HG03439 (cell line): Measurements from ENCODE around the gene SAXO1.
"Not testable (repeated sequence)": the region's sequence is repeated elsewhere in the genome, so short reads cannot be mapped to it uniquely, and the experiment has no call there.

Experiments
- ATAC-seq: cut with Tn5 transposase; IDR thresholded peaks from one replicate; pipeline ENCODE4 v1.9.1; 2021; ENCODE audit warnings: mild to moderate bottlenecking, moderate library complexity; ENCODE audit not compliant: unreplicated experiment

Gene SAXO1, protein sequence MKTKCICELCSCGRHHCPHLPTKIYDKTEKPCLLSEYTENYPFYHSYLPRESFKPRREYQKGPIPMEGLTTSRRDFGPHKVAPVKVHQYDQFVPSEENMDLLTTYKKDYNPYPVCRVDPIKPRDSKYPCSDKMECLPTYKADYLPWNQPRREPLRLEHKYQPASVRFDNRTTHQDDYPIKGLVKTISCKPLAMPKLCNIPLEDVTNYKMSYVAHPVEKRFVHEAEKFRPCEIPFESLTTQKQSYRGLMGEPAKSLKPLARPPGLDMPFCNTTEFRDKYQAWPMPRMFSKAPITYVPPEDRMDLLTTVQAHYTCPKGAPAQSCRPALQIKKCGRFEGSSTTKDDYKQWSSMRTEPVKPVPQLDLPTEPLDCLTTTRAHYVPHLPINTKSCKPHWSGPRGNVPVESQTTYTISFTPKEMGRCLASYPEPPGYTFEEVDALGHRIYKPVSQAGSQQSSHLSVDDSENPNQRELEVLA

DNA sequence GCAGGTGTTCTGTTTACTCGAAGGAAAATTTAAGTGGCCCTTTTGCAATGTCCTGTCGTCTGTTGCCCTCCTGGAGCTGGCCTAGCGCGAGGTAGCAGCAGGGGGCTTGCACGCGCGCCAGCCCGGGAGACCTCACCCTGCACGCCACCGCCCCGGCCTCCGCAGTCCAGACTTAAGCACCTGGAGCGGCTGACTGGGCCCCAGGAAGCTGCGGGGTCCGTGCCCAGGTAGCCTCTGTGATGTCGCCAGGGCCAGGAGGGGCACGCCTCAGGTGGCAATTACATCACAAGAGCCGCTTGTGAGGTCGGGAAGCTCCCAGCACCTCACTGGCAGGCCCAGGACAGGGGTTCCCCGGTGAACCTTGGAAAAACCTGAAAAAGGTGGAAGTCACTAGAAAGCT lies at the start of gene SAXO1:
TSS of gene SAXO1 (minus strand) at position 195 of the 400 bp plus-strand sequence. CDS start 301 bp downstream, outside the sequence.
- ATAC-seq, result no peak

DNA sequence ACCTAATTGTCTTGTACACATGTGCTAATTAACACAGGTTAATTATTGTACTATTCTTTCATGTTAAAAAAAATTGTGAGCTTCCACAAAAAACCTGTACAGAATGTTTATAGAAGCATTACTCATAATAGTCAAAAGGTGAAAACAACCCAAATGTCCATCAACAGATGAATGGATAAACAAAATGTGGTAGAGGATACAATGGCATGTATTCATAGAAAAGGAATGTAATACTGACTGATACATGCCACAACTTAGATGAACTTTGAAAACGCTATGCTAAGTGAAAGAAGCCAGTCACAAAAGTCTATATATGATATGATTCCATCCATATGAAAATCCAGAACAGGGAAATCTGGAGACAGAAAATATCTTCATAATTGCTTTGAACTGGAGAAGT lies 41.8 kb upstream of the SAXO1 start:
- no peak for ATAC-seq

DNA sequence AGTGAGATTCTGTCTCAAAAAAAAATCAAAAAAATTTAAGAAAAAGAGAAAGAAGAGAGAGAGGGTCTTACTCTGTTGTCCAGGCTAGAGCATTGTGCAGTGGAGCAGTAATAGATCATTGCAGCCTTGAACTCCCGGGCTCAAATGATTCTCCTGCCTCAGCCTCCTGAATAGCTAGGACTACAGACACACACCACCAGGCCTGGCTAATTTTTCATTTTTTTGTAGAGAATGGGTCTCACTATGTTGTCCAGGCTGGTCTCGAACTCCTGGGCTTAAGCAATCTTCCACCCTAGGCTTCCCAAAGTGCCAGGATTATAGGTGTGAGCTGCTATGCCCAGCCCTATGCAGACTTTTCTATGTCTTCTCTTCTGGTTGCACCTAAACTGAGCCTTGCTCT lies 41.2 kb upstream of the SAXO1 start:
- ATAC-seq, result no peak

DNA sequence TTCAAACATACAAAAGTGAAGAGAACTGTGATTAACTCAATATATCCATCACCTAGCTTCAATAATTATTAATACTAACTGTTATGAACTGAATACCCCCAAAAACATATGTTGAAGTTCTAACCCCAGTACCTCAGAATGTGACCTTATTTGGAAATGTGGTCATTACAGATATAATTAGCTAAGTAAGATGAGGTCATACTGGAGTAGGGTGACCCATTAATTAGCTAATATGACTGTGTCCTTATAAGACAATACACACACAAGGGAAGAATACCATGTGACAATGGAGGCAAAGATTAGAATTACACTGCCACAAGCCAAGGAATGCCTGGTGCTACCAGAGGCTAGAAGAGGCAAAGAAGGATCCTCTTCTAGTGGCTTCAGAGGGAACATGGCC lies 24.0 kb upstream of the SAXO1 start:
- ATAC-seq, result no peak

DNA sequence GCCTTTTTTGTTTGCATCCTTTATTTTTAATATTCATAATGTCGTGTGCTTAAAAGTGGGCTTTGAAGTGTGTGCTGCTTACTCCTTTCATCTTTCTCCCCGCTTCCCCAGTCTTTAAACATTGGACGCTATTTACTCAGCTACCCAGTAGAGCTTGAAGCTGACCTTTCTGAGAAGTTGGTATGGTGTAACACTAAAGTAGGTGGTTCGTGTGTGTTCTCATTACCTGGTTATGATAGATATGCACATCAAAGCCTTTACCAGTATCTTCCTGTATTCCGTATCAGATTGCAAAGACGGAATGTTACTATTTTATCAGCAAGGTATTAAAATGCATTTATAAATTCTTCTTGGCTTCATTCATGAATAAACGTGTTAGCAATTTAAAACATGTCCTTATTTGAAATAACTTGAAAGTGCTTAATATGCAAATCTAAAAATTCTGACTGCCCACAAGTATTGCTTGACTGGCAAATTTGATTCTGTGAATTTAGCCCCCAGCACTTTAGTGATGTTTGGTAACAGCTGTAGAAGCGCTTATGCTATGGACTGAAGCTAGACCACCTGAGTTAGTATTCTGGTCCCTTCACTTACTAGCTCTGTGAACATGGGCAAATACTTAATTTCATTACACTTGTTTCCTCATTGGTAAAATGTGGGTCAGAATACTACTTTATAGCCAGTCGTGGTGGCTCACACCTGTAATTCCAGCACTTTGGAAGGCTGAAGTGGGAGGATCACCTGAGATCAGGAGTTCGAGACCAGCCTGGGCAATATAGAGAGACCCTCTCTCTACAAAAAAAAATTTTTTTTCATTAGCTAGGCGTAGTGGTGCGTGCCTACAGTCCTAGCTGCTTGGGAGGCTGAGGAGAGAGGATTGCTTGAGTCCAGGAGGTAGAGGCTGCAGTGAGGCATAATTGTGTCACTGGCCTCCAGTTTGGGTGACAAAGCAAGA lies 17.9 kb upstream of the SAXO1 start:
- no peak for ATAC-seq

DNA sequence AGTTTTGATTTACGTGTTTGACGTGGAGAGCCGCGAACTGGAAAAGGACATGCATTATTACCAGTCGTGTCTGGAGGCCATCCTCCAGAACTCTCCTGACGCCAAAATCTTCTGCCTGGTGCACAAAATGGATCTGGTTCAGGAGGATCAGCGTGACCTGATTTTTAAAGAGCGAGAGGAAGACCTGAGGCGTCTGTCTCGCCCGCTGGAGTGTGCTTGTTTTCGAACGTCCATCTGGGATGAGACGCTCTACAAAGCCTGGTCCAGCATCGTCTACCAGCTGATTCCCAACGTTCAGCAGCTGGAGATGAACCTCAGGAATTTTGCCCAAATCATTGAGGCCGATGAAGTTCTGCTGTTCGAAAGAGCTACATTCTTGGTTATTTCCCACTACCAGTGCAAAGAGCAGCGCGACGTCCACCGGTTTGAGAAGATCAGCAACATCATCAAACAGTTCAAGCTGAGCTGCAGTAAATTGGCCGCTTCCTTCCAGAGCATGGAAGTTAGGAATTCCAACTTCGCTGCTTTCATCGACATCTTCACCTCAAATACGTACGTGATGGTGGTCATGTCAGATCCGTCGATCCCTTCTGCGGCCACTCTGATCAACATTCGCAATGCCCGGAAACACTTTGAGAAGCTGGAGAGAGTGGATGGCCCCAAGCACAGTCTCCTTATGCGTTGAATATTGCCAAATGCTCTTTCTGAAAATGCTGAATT lies 17.1 kb upstream of the SAXO1 start:
- ATAC-seq, result no peak

DNA sequence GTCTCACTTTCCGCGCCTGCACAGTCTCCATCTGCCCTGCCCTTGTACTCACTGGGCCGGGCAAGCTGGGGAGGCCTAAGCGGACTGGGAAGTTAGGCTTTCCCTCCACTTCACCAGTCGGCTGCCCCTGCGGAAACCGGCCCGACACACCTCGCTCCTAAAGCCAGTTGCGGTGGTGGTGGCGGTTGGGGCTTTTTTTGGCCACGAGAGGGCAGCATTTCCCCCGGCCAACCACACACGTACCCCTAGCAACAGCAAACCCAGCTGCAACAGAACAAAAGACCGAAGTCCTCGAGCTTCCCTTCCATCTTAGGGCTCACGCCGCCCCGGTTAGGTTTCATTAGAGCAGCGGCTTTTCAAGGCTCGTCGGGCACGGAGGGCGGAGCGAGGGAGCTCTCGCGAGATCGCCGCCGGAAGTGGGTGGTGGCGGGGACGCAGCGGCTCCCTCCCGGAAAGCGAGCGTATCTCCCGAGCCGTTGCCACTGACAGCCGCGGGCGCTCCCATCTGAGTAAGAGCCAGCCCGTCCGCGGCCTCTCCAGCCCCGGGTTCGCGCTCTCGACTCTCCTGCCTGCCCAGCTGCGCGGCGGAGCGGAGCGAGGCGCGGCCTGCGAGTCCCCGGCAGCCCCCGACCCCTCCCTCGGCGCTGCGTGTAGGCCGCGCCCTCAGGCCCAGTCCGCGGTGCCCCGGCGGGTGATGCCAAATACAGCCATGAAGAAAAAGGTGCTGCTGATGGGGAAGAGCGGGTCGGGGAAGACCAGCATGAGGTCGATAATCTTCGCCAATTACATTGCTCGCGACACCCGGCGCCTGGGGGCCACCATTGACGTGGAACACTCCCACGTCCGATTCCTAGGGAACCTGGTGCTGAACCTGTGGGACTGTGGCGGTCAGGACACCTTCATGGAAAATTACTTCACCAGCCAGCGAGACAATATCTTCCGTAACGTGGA lies 16.2 kb upstream of the SAXO1 start, which contains the start of gene RRAGA:
TSS of gene RRAGA (plus strand) at position 462 of the 951 bp plus-strand sequence. CDS start at position 695, 233 bp downstream.
- peak; percentile 92 for ATAC-seq

DNA sequence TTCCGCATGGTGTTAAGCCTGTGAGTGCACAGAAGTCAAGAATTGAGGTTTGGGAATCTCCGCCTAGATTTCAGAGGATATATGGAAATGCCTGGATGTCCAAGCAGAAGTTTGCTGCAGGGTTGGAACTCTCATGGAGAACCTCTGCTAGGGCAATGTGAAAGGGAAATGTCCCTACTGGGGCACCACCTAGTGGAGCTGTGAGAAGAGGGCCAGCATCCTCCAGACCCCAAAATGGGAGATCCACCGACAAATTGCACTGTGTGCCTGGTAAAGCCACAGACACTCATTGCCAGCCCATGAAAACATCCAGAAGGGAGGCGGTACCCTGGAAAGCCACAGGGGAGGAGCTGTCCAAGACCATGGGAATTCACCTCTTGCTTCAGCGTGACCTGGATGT lies 3.6 kb upstream of the SAXO1 start:
- no peak for ATAC-seq

DNA sequence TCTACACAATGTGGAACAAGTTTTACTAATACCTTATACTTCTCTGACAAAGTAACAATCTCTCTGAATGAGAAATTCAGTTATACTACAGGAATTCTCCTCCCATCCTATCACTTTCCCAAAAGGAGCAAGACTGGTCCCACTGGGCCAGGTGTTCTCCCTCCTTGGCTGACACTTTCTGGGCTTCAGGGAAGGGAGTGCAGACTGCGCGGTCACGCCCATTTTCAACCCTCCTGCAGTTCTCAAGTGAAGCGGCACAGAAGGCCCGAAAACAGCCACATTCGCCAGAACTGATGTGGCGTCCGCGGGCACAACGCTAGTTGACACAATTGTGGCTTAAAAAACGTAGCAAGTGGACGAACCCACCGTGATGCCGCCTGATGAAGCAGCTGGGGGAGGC lies 603 bp downstream of the SAXO1 start:
- no peak for ATAC-seq

DNA sequence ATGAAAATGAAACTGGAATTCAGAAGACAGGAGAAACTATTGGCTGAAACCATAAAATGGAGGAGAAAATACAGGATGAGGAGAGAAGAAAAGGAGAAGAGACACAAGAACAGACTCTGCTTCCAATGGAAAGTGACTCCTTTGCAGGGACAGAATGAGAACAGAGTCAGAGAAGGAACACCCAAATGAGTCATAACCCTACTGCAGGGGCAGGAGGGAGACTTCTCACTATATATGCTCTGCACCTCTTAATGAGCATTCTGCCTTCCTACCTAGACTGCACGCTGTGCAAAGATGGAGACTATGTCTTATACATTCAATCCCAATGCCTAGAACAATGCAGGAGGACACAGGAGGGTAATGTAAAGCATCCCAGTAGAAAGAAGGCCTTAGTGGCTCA lies 2.1 kb downstream of the SAXO1 start:
- ATAC-seq, result no peak

DNA sequence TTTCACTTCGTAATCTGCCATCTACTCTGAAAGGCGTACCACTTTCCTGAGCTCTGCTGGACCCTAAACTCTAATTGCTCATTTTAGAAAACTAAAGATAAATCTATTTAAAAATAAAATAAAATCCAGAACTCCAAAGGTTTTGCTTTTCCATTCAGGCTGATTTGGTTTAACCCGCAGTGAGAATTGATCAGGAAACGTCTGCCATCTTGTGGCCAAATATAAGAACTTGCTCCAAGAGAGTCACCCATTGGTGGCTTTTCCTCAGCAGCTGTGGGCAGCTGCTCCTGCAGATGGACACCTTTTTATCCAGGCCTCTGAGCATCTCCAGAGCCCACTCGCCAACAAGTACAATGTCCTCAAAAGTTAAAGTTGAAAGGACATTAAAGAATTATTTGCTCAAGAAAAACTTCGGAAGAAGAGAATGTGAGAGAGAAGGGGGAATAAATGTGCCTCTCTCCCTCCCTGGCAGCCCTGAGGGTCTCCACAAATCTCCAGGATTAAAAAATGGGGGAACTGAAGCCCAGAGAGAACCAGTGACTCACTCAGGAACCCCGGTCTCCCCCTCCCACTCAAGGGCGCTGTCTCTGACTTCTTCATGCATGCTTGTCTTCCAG lies 4.1 kb downstream of the SAXO1 start:
- no peak for ATAC-seq

DNA sequence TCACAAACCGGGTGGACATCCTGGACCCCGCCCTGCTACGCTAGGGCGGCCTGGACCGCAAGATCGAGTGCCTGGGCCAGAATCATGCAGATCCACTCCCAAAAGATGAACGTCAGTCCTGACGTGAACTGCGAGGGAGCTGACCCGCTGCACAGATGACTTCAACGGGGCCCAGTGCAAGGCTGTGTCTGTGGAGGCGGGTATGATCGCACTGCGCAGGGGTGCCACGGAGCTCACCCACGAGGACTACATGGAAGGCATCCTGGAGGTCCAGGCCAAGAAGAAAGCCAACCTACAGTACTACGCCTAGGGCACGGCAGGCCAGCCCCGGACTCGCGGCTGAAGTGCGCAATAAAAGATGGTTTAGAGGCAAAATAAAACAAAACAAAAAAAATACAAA lies 5.2 kb downstream of the SAXO1 start:
- ATAC-seq, result no peak

DNA sequence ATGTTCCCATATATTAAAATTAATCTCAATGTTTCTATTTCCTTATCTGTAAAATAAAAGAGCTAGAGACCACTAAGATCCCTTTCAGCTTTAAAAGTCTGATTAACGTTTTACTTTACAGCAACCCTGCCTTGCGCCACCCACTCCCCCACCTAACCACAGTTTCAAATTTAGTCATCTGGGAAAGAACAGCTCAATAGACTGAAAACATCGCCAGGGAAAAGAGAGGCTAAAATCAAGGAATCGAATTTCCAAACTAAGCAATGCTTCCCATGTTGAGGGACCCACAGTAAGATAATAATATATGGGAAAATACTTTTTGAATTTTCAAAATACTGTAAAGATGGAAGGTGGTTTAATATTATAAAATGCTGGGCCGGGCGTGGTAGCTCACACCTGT lies 6.6 kb downstream of the SAXO1 start:
- no peak for ATAC-seq

DNA sequence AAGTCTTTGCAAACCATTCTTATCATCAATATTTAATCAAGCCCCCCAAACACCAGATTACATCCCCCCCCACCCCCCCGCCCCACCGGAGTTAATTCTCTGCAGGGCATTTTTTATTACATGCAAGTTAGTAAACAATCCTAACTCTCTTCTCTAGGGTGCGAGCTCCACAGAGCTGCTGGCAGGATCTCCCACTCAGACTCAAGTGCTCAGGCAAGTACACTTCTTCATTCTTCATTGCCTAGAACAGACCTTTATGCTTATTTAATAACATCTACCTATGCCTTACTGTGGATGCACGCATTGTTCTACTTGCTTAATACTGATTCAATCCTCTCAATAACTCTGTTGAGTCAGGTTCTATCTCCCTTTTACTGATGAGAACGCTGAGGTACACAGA lies 9.9 kb downstream of the SAXO1 start:
- ATAC-seq, result no peak

DNA sequence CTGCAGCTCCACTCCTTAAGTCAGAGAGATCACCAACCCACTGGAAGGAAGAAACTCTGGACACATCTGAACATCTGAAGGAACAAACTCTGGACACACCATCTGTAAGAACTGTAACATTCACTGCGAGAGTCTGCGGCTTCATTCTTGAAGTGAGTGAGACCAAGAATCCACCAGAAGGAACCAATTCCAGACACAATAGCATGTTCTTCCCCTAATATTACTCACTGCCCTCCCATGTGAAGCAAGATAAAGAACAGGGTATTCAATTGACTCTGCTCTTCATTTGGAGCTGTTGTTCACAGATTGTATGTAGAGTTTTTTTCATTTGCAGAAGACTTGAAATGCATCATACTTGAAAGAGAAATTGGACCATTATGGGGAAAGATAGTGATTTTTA lies 10.8 kb downstream of the SAXO1 start:
- no peak for ATAC-seq

DNA sequence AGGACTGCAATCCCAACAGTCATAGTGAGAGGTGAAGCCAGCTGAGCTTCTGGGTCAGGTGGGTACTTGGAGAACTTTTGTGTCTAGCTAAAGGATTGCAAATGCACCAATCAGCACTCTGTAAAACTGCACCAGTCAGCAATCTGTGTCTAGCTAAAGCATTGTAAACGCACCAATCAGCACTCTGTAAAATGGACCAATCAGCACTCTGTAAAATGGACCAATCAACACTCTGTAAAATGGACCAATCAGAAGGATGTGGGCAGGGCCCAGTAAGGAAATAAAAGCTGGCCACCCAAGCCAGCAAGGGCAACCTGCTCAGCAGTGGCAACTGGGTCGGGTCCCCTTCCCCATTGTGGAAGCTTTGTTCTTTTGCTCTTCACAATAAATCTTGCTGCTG lies 11.4 kb downstream of the SAXO1 start:
- ATAC-seq, result not testable (repeated sequence)

DNA sequence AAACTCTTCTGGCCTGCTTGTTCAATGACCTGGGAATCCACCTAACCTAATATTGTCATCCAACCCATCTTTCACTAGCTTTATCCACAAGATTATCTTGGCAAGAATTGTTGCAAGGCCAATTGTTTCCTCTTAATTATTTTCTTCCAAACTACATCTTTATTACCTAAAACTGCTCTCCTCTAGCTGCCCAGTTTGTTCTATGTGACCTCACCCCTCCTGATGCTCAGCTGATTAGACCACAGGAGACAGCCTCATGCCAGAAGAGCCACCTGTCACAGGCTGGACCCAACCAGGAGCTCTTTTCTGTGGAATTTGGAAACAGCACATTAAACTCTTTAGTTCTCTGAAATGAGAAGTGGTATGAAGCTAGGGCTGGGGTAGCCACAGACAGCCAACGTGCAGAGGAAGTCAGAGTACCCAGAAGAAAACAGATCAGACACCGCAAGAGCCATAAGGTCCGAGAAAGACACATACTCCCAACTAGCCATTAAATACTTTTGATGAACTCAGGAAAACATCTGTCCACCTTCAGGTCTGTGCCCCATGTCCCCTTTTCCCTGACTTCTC lies 12.0 kb downstream of the SAXO1 start:
- no peak for ATAC-seq

DNA sequence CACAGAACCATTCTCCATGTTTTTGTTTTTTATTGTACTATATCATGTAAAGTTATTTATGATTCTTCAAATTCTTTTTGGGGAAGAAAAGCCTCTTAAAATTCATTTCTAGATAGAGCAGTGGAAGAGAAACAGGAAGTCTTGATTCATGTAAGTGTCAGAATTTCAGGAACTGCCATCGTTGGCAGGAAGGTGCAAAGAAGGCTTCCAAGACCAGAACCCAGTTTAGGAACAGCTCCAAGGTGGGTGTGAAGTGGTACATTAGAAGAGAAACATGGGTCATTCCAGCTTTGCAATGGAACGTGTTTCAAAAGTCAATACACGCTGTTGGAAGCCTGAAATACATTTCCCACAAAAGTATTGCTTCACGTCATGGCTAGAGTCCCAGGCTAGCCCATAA lies 14.8 kb downstream of the SAXO1 start:
- no peak for ATAC-seq

DNA sequence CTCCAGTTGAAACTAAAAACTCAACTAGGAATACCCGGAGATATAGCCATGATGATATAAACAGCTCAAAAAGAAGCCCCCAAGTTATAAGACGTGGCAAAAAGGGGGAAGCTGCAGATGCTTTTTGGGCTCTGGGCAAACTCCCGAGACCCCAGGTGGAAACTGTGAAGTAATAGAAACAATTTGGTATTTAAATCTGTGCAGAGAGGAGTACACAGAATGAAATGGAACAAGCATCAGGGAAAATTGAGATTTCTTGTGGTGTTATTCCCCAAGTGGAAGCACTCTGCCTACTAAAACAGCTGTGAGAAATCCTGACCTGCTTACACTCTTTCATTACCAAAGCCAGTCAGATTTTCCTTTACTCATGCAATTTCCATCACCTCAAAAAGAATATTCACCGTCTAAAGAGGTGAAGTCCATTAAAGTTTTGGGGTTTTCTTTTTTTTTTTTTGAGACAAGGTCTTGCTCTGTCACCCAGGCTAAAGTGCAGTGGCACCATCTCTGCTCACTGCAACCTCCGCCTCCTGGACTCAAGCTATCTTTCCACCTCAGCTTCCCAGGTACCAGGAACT lies 23.5 kb downstream of the SAXO1 start:
- no peak for ATAC-seq
